GM18909 (cell line): ENCODE measurements around the gene GAS7.

ENCODE experiments used
- ATAC-seq: cut with Tn5 transposase; IDR thresholded peaks from one replicate; pipeline ENCODE4 v1.9.1; 2021; ENCODE audit warnings: mild to moderate bottlenecking; ENCODE audit not compliant: unreplicated experiment, poor library complexity

GAS7 gene

DNA sequence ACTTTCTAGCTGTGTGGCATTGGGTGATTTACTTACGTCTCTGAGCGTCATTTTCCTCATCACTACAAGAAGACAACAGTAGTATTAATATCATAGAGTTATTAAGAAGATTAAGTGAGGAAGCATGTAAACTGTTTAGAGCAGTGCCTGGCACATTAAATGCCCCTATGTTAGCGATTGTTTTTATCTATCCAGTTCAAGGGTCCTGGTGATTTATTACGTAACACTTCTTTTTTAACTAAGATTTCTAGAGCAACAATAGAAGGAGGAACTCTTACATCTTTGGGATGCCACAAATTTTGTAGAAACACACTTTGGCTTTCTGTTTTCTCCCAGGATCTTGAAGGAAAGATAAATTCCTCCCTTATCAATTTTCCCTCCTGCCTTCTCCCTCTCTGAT lies 3.3 kb upstream of the GAS7 start:
- ATAC-seq: no peak

GRCh38 chr17:10200645-10201044 lies 2.2 kb upstream of the GAS7 start:
- no peak for ATAC-seq

DNA sequence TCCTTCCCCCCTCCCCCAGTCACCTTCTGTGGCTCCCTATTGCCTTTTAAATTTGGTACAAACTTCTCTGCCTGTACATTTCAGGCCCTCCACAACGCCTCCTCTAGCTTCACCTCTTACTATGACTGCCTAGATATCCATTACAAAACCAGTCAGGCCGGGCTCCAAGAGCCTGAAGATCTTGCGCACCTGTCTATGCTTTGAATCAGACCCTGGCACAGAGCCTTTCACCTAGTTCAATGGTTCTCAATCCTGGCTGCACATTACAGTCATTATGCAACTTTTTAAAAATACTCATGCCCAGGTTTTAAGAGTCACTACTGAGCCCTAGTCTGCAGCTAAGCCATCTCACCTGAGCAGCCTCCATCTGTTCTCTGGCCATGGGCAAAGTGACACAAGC lies 1.6 kb upstream of the GAS7 start:
- no peak for ATAC-seq

DNA sequence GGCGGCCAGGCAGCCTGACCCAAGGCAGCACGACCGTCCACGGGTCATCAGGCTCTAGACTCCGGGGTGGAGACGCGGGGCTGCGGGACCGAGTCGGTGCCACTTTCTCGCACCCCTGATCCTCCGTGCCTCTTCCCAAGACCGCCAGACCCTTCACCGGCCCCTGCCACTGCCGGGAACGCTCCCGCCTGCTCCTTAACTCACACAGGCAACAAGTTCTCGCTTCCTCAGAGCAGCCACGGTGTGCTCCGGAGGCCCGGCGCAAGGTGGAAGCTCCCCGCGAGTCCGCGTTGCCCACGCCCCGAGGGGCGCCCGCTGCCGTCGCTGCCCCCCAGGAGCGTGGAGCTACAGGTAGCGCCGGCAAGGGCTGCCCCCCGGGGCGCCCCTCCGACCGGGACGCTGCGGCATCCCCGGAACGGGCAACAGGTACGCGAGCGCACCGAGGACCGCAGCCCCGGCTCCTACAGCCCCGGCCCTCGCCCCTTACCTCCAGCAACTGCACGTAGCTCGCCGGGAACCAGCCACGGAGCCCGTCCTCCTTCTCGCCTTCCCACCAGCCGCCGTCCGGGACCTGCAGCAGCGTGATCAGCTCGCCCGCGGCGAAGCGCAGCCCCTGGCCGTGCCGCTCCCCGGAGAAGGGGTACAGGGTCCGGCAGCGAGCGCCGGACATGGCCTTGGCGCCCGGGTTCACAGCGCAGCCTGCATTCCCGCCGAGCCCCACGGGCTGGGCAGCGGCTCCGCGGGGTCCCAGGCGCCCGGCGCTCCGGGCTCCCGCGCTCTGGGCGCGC lies 491 bp downstream of the GAS7 start:
- ATAC-seq: no peak

- ATAC-seq: no peak
These were observed 1.1 kb downstream of the GAS7 start for GRCh38 chr17:10197362-10197720.

DNA sequence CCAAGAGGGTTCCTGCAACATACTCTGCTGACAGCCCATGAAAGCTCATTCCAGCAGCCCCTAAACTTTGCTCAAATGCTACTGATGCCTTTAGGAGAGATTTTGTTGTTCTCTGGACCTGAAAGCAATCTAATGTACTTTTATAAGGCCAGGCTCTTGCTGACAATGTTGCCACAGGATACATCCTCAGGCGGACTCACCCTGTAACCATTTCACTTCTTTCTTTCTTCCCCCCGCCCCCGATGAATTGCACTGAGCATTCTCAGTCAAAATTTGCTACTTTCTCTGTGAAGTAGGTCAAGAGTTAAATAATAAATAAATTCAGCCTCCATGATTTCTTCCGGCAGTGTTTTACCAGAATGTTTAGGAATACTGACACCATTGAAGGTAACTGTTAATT lies 1.5 kb downstream of the GAS7 start:
- ATAC-seq: no peak

- ATAC-seq: no peak
These were observed 2.0 kb downstream of the GAS7 start for GRCh38 chr17:10196384-10196895.

GRCh38 chr17:10195090-10195805 lies 3.2 kb downstream of the GAS7 start:
- no peak for ATAC-seq

- ATAC-seq: no peak
These were observed 4.8 kb downstream of the GAS7 start for GRCh38 chr17:10193632-10194031.

DNA sequence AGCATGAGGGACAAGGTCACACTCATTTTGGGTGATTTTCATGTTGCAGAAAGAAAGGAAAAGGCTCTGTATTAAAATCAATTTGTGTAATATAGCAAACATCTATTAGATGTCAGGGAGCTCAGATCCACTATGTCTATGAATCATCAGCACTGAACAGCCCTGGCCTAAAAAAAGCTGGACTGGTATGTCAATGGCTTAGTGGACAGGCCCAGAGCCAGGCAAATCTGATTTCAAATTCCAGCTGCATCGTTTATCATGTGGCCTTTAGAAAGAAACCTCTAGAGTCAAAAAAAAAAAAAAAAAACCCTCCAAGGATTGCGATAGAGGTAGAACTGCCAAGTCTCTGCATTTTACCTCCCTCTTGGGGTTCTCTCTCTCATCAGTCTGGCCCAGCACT lies 5.4 kb downstream of the GAS7 start:
- ATAC-seq: no peak

DNA sequence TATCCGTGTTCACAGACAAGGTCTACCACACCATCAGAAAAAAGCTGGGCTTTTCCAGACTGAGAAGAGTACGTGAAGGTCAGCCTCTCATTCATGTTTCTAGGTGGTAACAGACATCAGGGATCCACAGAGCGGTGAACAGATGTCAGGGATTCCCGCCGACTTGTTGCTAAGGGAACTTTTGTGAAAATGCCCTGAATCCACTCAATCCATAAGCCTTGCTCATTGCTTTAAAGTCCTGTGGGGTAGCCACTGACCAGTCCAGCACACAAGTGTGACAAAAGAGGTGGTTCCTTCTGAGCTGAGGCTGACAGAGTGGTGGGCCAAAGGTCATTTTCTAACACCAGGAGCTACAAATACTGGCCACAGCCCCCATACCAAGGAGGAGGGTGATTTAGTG lies 5.9 kb downstream of the GAS7 start:
- ATAC-seq: no peak

GRCh38 chr17:10187456-10187855 lies 10.9 kb downstream of the GAS7 start:
- no peak for ATAC-seq

GRCh38 chr17:10186771-10187410 lies 11.5 kb downstream of the GAS7 start:
- ATAC-seq: peak; percentile 56

DNA sequence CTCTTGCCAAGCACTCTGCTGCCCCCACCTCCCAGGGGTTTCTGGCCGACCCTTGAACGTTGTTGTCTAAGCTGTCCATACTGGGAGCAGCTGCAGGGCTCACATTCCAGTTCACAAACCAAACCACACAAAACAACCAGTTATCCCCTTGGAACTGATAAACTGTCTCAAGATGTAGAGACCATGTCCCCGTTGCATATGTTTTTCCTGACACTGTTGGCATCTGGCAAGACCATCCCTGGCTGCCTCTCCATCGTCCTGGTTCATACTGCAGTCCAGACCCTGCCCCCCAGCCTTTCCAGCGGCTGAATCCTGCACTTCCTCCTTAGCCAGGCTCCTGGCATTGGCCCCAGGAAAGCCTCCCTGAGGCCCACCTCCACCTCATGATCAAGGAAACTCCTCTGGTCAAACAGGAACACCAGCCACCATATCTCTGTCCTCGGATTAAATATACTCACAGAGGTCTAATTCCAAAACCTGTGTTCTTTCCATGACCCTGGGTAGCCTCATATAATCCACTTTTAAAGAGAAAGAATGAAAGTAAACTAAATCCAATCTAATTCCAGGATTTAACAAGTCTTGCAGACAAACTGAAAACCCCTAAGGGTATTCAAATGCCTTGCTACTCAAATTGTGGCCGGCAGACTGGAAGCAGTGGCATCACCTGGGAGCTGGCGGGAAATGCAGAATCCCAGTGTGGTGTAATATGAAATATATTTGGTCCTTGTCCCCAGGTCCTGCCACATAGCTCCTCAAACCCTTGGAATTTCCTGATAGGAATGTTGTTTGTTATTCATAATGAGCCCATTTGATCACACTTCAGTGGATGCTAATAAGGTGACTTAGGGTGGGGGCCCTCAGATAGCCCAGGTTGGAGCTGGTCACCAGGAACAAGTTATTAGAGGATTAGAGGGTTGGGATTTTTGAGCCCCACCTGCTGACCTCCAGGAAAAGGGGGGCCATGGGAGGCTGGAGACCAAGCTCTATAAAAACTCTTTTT lies 14.2 kb downstream of the GAS7 start:
- no peak for ATAC-seq

GRCh38 chr17:10182785-10183184 lies 15.6 kb downstream of the GAS7 start:
- ATAC-seq: no peak

DNA sequence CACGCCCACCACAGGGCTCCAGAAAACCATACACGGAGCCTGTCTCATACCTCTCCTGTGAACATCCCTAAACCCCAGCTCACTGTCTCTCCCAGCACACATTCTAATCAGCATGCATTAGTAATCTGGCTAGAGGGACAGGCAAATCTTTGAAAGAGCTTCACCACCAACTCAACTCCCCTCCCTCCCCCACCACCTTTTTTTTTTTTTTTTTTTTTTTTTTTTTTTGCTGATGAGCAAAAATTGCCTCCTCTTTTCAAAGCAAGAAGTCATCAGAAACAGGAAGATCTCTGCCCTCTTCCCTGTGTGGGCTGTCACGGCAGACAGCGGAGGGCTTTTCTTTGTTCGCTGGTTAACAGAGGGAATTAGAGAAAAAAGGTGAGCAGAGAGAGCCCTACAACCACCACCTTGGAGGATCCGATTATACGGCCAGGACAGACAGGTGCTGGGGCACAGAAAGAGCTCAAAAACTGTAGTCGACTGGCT lies 19.9 kb downstream of the GAS7 start:
- no peak for ATAC-seq

DNA sequence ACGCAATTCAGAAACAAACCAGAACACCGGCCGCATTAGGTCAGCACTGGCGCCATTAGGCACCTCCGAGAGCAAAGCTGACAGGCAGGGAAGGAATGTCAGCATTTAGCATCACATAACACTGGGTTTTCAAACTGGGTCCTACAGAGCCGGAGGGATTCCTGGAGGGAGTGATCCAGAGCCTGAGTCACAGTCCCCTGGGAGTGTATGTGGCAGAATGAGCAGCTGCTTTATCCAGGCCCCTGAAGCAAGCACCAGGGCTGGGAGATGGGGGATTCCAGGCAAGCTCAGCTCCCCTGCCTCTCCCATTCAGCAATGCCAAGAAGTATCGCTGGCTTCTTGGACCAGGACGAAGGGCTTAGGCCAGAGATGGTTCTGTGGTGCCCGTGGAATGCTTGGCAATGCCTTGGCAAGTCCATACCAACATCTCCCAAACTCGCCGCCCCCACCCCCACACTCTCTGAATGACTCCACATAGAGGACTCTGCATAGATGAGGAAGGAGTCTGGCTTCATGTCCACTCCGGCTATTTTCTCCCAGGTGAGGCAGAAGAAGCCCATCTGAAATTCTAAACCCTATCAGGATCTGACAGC lies 20.4 kb downstream of the GAS7 start:
- ATAC-seq: no peak

DNA sequence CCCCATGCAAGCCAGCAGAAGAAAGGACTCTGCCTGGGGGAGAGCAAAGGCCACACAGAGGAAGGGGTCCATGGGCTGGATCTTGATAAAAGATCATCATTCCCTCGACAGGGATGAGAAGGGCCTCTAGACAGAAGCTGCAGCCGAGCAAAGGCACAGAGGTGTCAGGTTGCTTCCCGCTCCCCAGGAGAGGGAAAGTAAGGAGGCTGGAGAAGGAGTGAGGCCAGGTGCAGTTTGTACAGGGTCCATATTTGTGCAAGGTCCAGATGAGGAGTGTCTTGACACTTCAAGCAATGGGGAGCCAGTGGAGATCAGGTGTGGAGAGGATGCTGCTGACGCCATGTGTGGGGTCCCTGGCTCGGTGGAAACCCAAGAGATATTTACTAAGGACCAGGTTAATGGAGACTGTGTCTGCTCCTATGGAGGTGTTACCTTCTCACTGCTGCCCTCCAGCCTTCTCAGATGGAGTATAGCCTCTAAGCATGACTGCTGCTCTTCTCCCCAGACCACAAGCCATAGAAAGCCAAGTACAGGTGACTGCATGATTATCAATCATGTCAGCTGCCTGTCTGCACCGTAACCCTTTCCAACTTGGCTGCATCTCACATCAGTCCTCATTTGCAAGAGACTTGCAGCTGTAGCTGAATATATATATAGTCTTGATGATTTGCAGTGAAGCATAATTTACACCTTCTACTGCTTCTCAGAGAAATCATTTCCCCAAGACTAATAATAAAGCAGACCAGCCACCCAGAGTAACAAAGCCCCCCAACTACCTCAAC lies 21.1 kb downstream of the GAS7 start:
- no peak for ATAC-seq

DNA sequence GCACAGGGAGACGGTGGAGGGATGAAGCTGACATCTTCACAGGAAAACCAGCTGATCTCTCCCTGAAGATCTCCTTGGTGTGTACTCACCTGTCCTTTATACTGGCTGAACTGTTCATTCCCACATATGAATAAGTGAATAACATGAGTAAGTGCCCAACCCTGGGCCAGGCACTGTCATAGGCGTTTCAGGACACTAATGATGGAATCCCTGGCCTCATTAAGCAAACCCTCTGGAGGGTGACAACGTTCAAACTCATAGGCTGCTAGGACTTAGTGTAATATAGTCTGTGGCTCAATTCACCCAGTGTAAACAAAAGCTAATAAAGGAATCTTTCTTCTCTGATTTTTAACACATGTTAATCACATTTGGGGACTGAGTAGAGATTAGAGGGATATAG lies 24.5 kb downstream of the GAS7 start:
- ATAC-seq: no peak
